ENCODE results near the gene TBKBP1. TPM values are rescaled to one million over a fixed set of nuclear protein-coding genes. Genes with fewer than 3 reads are reported as not detected.

TBKBP1 gene
- total and polyA plus RNA-seq, 8 donors: 2.9 to 14.3 (median 6.3) TPM

- 27 to 39% (median 35%) methylated on average over 6 of the region's 6 CpGs for WGBS, 5 donors
- peak overlapping the region in 2 of 4 donors; percentile 5 to 10 for H3K4me3 ChIP-seq
These were observed 39.0 kb upstream of the TBKBP1 start for GRCh38 chr17:47654991-47655390.

GRCh38 chr17:47660064-47660492, 33.9 kb upstream of the TBKBP1 start:
- peak overlapping the region in 4 of 5 donors; percentile 22 to 77 (median 37) for H3K27ac ChIP-seq

More at GRCh38 chr17:47654991-47655390, 39.0 kb upstream of the TBKBP1 start:
- Histone ChIP-seq H3K4me1 (peaks cover 36 to 77% (median 54%) of the 10 kb centered on the region in 4 donors), H3K9me3 (no peaks in the 10 kb centered on the region), H3K27ac (no peak overlapping the region), H3K27me3 (no peaks in the 10 kb centered on the region), H3K36me3 (peaks cover 60 to 84% (median 79%) of the 10 kb centered on the region in 4 donors)
- no peak for TF ChIP-seq CTCF (IDR thresholded peaks at IDR 0.05)
- no peak for TF ChIP-seq POLR2AphosphoS5 (IDR thresholded peaks at IDR 0.05)
- TF ChIP-seq POLR2A (IDR thresholded peaks at IDR 0.05): no peak
- TF ChIP-seq EP300 (IDR thresholded peaks at IDR 0.05): no peak
- intact Hi-C loops (cut with DNase I; ENCODE audit: low total_unique reads): no loop called here
- peak in 1 of 2 donors; percentile 44 for DNase-seq

GRCh38 chr17:47663912-47664623, 29.9 kb upstream of the TBKBP1 start:
- DNase-seq: peak; percentile 65 to 85
- 38 to 46% (median 41%) methylated on average over 6 of the region's 6 CpGs for WGBS, 5 donors
- Histone ChIP-seq H3K4me1 (peaks cover 4 to 33% (median 11%) of the 10 kb centered on the region in 4 donors), H3K27ac (peak overlapping the region in 1 of 5 donors; percentile 15), H3K4me3 (no peak overlapping the region), H3K27me3 (no peaks in the 10 kb centered on the region), H3K36me3 (peaks cover 91 to 99% (median 97%) of the 10 kb centered on the region in 4 donors), H3K9me3 (no peaks in the 10 kb centered on the region)
- intact Hi-C loops (cut with DNase I; ENCODE audit: low total_unique reads): no loop called here
- TF ChIP-seq CTCF (IDR thresholded peaks at IDR 0.05): peak in 5 of 7 experiments; percentile 52 to 65 (median 57)
- no peak for TF ChIP-seq EP300 (IDR thresholded peaks at IDR 0.05)
- peak in 1 of 3 donors; percentile 57 for TF ChIP-seq POLR2AphosphoS5 (IDR thresholded peaks at IDR 0.05)
- no peak for TF ChIP-seq POLR2A (IDR thresholded peaks at IDR 0.05)

More at GRCh38 chr17:47660064-47660492, 33.9 kb upstream of the TBKBP1 start:
- H3K4me1 ChIP-seq: peaks cover 6 to 47% (median 19%) of the 10 kb centered on the region in 4 donors
- no peaks in the 10 kb centered on the region for H3K9me3 ChIP-seq
- TF ChIP-seq POLR2AphosphoS5 (IDR thresholded peaks at IDR 0.05) (no peak), POLR2A (IDR thresholded peaks at IDR 0.05) (no peak), CTCF (IDR thresholded peaks at IDR 0.05) (no peak), EP300 (IDR thresholded peaks at IDR 0.05) (no peak)
- intact Hi-C loops (cut with DNase I; ENCODE audit: low total_unique reads): no loop called here
- 49 to 59% (median 55%) methylated on average over 6 of the region's 6 CpGs for WGBS, 5 donors
- peak in 1 of 2 donors; percentile 35 for DNase-seq
- H3K4me3 ChIP-seq: peak overlapping the region in 2 of 4 donors; percentile 4 to 7
- peaks cover 88 to 100% (median 99%) of the 10 kb centered on the region in 4 donors for H3K36me3 ChIP-seq
- no peaks in the 10 kb centered on the region for H3K27me3 ChIP-seq

- H3K27me3 ChIP-seq: no peaks in the 10 kb centered on the region
- H3K36me3 ChIP-seq: peaks cover 91 to 99% (median 97%) of the 10 kb centered on the region in 4 donors
- DNase-seq: no peak
- no peak overlapping the region for H3K4me3 ChIP-seq
- H3K27ac ChIP-seq: peak overlapping the region in 1 of 5 donors; percentile 55
- intact Hi-C loops (cut with DNase I; ENCODE audit: low total_unique reads): no loop called here
- no peaks in the 10 kb centered on the region for H3K9me3 ChIP-seq
- no peak for TF ChIP-seq CTCF (IDR thresholded peaks at IDR 0.05)
- no peak for TF ChIP-seq EP300 (IDR thresholded peaks at IDR 0.05)
- TF ChIP-seq POLR2A (IDR thresholded peaks at IDR 0.05): no peak
- TF ChIP-seq POLR2AphosphoS5 (IDR thresholded peaks at IDR 0.05): no peak
- H3K4me1 ChIP-seq: peaks cover 2 to 32% (median 7%) of the 10 kb centered on the region in 4 donors
These were observed 29.4 kb upstream of the TBKBP1 start for GRCh38 chr17:47664624-47664941.
